Activated gamma-delta T cell treated with Interleukin-2 at 50 U/mL for 16 hours (primary cell): ENCODE measurements around the gene PLA2G2E.
"Not testable (repeated sequence)": the region's sequence is repeated elsewhere in the genome, so short reads cannot be mapped to it uniquely, and the experiment has no call there.

Source experiments
- DNase-seq: peaks from one replicate; pipeline ENCODE4 v3.0.0-alpha.2; 2020

PLA2G2E gene, protein sequence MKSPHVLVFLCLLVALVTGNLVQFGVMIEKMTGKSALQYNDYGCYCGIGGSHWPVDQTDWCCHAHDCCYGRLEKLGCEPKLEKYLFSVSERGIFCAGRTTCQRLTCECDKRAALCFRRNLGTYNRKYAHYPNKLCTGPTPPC

DNA sequence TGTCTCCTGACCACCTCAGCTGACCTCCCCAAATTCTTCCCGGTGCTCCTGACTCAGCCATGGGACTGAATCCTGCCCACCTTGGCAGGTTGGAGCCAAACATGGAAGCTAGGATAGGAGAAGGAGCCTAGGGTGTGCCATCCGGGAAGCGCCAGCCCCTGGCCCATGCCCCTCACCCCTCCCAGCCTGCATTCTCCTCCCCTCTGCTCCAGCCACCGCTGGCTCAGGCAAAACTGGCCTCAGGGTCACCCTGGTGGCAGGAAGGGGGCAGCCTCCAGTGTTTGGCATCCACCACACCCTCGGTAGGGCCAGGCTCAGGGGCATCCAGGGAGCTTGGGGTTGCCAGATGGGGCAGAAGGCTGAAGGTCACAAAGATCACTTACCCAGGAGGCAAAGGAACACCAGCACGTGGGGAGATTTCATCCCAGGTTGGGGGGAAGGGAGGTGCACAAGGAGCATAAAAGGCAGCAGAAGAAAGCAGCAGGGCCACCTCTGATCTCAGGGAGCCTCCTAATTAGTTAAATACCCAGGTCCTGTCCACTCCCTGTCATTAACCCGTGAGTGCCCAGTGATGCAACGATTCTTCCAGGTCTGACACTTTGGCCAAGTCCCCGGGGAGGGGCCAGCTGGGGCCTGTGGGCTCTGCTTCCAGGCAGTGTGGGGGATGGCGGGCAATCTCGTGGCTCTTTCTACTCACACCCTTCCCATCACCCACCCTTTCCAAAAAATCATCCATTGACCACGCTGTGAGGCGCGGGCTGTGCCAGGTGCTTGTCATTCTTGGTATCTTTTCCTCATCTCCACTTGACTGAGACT, at the start of gene PLA2G2E:
Gene PLA2G2E, minus strand, starts transcription at position 481 of the 816 bp plus-strand sequence. Its CDS starts 58 bp downstream, at position 423.
- no peak for DNase-seq

DNA sequence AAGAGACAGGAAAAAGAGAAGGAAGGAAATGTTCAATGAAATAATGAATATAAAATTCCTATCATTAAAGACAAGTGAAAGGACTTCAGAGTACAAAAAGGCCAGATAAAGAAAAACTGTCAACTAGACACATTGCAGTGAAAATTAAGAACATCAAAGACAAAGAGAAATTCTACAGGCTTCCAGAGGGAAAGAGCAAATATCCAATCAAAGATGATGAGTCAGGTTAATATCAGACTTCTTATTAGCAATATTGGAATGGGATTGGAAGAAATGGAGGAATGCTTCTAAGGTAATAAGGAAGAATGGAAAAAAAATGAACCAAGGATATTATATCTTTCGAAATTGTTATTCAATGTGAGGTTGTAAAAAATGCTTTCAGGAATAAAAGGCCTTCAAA, 48.2 kb upstream of the PLA2G2E start:
- DNase-seq, result no peak

DNA sequence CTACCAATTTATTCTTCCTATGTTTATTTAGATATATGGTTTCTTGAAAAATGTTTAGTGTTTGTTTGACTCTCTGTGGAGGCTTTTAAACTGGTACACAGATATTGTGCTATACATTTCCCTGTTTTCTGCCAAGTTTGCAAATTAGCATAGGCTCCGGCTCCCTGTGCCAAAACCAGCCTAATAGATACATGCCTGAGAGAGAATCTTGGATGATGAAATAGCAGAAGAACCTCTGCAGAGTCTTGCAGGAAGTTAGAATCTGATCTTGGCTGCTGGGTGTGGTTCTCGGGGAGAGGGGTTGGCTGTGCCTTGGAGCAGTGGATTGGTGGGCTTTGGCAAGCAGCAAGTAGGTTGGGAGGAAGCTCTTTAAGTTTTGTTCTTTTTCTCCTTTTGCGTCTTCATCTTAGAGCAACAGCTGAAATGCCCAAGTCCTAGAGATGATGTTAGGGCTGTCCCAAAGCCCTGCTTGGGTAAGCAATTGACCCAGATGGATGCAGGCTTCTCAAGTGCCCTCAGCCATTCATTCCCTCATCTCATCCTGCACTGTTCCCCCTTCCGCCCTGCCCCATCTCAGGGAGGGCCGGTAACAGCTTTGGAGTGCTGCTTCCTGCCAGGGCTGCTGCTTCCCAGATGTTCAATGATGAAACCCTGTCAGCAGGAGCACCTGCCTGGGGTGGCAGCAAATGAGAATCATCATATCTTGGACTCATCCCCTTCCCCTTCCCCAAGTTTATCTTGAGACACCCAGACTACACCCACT, 46.7 kb upstream of the PLA2G2E start:
- DNase-seq, result no peak

DNA sequence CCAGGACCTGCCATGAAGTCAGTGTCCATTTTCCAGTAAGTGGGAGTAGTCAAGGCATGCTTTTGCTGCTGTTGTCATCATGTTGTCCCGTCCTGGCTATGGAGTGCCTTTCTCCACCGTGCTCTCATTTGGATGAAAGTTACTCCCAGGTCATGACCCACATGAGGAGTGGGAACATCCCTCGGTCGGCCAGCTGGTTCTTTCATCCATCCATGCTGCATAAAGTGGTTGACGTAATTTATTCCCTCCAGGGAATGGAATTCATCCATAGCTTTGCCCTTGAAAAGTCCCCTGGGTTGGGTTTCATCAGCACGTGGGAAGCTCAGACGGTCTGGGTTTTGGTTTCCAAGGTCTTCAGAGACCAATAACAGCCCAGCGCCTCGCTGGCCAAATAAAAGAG, 44.4 kb upstream of the PLA2G2E start:
- DNase-seq, result no peak

DNA sequence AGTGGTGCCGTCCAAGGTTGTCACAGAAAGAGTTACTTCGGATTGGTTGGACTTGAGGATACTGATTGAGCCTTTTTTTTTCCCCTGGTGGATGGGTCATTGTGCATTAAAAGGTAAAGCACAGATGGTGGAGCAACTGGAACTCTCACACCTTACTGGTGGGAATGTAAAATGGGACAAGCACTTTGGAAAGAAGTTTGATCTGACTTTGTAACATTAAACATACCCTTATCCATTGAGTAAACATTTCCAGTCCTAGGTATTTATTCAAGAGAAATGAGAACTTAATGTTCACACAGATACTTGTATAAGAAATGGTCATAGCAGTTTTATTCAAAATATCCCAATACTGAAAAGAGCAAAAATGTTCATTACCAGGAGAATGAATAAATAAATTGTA, 41.1 kb upstream of the PLA2G2E start:
- no peak for DNase-seq

DNA sequence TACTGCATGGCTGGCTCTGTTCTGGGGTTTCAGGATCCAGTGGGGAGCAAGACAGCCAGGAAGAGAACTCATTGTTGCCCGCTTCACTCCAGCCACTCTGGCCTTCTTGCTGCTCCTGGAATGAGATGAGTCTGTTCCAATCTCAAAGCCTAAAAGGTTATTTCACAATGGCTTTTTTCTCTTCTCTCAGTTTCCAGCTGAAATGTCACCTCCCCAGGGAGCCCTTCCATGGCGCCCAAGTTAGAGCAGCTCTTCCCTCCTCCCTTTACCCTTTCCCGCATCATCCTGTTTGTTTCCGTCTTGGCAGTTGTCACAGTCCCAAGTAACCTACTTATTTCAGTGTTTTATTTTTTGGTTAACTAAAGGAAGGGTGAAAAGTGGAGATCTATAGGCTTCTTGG, 40.2 kb upstream of the PLA2G2E start:
- no peak for DNase-seq

DNA sequence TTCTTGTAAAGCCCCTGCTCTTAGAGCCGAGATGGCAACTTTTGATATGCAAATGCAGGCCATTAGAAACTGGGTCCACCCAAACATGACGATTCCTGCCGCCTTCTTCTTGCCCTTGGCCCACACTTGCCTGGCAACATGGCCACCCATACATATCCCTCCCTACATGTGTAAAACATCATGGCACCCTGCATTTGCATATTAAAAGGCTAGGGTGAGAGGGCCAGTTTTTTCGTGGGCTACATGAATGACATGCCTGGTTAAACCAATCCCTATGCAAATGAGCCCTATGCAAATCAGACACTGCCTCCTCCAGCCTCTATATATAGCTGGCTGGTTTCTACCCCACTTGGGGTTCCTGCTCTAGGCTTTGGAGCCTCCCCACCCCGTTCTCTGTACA, 37.2 kb upstream of the PLA2G2E start:
- DNase-seq, result no peak

DNA sequence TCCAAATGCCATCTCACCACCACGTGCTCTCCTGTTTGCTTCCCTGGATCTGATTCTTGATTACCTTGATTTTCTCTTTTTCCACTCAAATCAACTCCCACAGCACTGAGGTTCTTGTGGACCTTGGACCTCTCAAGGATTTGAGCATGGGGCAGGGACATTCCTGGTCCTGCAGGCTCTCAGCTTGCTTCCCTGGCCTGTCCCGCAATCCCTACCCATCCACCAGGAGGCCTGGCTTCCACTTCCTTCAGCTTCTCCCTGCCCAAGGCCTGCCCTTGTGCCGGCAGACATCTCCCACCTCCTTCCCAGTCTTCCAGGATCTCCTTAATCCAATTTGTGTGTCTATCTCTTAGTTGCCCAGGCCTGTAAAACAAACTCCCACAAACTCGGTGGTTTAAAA, 34.4 kb upstream of the PLA2G2E start:
- no peak for DNase-seq

DNA sequence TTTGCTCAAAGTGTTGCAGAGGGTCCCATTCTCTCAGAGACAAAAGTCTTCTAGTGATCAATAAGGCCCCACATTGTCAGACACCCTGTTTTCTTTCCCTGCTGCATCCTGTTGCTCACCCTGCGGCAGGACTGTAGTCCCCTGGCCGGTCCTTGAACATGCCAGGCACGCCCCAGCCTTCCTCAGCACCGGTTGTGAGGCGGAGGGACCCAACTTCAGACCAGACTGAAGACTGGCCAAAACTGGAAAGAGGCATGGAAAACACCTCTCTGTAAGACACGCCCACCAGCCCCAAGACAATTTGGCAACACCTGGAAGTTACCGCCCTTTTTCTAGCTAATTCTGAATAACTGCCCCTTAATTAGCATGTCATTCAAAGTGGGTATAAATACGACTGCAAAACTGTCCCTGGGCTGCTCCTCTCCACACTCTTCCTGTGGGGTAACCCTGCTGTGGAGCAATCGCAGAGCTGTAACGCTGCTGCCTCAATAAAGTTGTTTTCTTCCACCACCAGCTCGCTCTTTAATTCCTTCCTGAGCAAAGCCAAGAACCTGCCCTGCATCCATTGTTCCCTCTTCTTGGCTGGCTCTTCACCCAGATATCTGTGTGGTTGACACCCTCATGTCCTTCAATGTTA, 32.2 kb upstream of the PLA2G2E start:
- no peak for DNase-seq

DNA sequence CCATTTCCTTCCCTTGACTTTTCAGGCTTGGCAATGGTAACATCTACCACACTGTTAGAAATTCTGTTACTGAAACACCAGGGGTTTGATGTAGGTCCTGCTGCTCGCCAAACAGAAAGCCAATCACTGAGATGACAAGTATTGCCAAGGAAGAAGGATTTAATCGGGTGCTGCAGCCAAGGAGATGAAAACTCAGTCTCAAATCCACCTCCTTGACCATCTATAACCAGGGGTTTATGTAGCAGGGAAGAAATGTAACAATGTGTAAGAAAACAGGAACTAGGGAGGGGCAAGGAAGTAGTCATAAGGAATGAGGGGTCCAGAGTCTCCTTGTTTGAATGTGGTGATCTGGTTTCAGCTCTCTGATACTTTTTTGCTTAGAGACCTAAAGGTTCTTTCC, 30.6 kb upstream of the PLA2G2E start:
- DNase-seq, result no peak

DNA sequence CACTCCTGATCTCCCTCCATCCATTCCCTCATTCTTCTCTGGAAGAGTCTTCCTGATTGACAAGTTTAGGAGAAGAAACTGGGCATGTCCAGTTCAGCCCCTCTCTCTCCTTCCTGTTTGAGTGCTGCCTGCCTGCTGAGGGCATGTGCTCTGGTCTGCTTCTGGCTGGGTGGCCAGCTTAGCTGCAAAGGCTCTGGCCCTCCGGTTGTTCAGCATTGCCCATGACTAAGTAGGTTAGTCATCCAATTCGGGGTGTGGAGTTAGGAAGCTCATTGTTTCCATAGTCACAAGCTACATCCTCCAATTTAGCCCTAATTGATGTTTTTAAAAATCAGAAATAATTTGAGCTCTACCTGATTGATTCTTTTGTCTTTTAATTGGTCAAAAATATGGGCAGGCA, 25.6 kb upstream of the PLA2G2E start:
- DNase-seq, result no peak

DNA sequence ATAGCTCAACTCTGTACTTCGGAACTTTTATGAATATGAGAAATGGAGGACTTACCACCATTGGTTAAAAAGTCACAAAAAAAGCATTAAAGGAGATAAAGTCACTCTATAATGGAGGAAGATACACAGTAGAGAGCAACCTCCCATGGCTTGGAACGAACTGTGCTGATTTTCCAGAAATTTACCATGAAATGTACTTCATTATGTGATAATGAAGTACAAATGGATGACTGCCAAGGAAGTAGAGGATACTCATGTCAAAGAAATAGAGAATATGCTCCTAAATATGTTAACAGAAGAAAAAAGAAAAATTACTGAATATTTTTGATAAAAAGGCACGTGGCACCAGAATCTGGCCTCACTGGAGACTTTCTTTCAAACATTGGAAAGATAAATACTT, 23.6 kb upstream of the PLA2G2E start:
- no peak for DNase-seq

DNA sequence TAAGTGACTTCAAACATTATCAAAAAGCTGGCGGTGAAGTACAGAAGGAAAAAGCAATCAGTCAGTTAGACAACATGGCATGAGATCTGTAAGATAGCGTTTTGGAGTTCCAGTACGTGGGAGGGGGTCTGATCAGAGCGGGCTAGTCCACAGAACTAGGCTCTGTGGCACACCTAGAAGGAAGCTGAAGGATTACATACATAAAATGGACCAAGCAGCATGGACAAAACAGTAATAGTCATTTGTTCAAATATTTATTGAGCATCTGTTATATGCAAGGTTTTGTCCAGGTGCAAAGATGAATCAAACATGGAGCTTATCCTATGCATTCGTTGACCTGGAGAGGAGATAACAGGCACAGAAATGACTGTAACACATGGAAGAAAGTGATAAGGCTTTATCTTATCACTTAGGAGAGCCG, 22.9 kb upstream of the PLA2G2E start:
- DNase-seq, result no peak

DNA sequence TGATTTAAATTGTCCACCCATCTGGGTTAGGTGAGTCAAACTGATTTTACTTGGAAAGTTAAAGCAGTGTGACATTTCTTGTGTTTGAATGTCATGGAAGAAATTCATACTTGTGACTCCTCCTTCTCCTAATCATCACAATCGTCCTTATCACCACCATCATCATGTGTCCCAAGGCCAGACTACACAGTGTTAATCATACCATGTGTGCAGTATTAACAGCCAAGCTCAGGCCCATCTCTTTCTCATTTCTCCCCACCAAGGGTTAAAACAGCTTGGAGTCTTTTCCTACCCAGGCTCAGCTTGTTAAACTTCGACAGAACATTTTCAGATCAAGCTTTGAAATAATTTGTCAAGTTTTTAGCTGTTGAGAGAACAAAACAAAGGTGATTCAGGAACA, 22.5 kb upstream of the PLA2G2E start:
- no peak for DNase-seq

DNA sequence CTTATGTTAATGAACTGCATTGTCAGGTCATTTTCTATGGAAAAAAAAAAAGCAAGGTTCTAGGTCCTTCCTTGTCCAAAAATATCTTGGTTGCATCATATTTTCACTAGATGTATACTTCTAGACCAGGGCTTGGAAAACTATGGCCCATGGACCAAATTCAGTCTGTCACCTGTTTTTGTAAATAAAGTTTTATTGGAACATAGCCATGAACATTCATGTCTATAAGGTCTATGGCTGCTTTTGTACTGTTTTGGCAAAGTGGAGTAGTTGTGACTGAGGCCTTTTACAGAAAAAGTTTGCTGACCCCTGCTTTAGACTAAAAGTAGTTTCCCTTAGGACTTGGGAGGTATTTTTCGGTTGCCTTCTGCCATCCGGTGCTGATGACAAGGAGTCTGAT, 19.2 kb upstream of the PLA2G2E start:
- no peak for DNase-seq

DNA sequence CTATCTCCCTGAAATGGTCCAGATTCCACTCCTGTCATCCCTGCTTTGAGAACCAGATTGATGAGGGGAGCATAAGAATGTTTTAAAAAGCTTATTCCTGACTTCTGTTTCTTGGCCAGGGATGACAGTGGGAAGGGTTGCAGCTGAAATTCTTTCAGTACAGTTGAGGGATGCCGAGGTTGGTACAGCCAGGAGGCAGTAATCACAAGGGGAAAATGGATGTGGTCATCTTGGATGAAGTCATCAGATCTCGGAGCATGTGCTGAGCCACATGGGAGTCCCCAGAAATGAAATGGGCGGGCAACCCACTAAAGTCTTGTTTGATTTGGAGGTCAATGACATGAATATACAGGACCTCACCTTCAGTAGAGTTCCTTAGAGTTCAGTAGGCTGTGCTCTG, 18.7 kb upstream of the PLA2G2E start:
- no peak for DNase-seq

DNA sequence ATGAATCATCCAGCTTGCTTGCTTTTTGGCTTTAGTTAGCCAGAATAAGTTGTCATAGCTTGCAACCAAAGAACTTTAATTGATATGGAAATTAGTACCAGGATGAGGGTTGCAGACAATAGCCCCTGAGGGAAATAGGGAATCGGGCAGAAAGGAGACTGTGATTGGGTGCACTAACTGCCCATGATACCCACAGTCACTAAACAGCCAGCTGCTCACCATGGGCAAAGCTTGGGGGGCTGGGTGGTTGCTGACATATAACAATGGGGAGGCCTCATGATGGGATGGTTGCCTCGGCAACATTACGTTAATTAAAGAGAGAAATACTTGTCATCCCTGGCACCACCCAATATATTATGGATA, 17.8 kb upstream of the PLA2G2E start:
- no peak for DNase-seq

DNA sequence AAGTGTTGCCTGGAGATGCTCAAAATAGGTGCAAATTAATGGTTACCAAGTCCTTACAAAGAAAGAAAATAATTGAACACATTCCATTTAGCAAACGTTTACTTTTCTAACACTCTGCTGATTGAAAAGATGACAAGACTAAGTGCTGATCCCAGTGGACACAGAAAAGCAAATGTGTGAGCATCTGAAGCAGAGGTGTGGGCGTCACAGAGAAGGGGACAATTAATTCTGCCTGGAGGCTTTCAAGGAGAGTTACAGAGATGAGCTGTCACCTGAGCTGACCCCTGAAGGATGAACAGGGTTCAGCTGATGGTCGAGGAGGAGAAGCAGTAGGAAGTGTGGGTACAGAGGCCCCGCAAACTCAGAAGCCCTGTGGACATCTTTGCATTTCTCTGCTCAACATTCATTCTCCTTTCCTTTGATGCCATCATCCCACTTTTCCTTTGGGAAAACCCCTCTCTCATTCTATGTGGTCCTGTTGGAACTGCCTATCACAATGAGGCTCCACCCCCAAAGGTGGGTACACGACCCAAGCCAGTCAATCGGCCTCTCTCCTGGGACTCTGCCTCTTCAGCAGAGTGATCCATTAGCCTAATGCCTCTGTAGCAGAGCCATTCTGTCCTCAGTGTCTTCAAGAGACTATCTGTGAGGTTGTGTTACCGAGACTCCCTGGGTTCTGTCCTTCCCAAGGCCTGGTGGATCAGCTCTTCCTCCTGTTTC, 17.2 kb upstream of the PLA2G2E start:
- DNase-seq, result no peak

DNA sequence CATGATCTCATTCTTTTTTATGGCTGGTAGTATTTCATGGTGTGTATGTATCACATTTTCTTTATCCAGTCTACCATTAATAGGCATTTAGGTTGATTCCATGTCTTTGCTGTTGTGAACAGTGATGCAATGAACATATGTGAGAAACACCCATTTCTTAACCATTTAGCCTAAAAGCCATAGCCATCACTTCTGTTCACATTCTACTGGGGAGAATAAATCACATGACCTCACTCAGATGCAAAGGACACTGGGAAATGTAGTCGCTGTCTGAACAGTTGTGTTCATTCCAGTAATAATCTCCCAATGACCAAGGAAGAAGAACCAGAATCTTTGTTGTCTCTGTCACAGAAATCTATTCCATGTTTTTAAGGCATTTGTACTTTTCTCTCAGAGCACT, 15.1 kb upstream of the PLA2G2E start:
- DNase-seq, result no peak

DNA sequence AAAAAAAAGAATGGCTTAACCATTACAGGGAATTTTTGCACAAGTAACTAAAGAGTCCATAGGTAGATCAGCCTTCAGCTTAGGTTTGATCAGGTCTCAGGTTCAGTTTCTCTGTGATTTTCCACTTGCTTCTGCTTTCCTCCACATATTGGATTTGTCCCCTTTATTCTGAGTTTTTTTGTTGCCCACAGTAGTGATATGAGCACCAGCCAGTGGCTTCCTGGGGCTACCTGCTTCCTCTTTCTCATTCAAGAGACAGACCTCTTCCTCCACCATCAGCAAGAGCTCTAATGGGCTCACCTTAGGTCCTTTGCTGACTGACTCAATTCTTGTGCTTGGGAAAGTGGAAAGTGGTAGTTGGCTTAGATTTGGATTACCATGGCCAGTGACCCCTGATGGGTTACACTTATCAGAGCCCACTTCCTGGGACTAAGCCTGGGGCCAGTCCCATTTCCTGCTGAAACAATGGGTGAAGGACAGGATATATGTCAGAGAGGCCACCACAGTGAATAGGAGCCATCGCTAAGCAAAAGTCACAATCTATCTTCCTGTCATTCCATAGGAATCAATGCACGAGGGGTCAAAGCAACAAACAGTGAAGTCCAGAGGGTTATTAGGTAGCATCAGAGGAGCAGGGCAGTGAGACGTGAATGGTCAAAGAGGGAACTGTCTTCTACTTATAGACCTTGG, 12.8 kb upstream of the PLA2G2E start:
- DNase-seq, result no peak

DNA sequence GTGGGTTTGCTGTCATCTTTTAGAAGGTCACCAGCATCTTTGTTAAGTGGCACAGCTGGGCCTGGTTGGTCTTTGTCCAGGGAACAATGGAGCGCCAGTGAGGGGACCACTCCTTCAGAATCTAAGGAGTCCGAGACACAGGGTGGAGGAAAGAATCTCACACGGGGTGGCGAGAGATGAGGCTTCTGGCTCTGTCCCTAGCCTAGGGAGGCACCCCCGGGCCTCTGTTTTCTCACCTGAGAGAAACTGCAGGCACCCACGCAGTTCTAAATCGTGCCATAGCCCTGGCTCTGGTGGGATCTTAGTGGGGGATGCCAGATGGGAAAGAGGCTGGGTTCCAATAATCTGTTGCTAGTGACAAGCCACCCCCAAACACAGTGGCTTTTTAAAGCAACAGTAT, 10.9 kb upstream of the PLA2G2E start:
- DNase-seq, result no peak

DNA sequence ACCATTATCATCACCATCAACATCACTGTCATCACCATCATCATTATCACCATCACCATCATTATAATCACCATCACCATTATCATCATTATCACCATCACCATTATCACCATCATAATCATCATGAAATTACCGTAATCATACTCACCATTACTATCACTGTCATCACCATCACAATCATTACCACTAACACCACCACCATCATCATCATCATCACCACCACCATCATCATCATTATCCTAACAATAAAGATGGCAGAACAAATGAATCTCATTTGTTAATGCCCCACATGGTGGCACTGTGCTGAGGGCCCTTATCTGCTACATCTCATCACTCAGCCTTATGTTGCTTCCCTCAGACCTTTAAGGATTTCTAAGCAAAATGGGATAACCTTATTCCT, 9.4 kb upstream of the PLA2G2E start:
- no peak for DNase-seq

DNA sequence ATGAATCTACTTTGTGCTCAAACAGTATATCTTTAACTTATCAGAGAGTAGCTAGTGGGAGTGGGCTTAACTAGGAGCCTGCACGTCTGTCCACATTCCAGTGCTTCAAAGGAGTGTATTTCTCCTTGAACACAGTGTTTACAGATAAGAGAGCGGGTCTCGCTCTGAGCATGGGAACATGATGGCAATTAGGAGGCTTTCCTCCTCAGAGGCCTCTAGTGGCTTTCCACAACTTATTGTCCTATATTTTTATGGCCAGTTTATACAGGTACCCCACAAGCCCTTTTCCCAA, 3.7 kb upstream of the PLA2G2E start:
- not testable (repeated sequence) for DNase-seq
